GM21423 (cell line): ENCODE measurements around the gene ULK3.

Source experiments
- ATAC-seq: cut with Tn5 transposase; IDR thresholded peaks from one replicate; pipeline ENCODE4 v1.9.1; 2021; ENCODE audit warnings: mild to moderate bottlenecking, moderate library complexity; ENCODE audit not compliant: unreplicated experiment

ULK3 gene

GRCh38 chr15:74824976-74825375 is 18.0 kb downstream of the ULK3 start:
- no peak for ATAC-seq

DNA sequence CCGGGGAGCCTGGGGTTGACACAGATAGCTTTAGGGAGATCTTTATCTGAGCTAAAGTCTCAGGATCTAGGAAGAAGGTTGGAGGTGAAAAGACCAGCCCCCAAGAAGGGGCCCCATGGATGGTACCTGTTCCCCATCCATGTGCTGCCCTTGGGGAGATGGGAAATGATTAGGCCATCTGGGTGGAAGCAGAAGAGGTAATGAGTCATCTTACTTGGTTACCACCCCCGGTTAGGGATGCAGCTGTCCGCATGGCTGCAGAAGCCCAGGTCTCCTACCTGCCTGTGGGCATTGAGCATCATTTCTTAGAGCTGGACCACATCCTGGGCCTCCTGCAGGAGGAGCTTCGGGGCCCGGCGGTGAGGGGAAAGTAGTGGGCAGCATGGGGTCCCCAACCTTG is 19.6 kb downstream of the ULK3 start:
- no peak for ATAC-seq

DNA sequence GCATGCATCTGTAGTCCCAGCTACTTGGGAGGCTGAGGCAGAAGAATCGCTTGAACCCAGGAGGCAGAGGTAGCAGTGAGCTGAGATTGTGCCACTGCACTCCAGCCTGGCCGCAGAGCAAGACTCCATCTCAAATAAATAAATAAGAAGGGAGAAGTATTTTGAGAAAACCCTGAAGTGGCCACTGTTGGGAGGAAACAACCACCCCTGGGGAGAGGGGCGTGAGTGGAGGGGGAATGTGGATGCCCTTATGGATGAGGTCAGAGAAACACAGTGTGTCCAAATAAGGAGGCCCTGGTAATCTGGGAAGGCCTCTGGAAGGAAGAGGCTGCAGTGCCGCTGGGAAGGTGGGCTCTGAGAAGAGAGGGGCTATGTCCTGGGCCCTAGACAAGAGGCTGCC is 20.7 kb downstream of the ULK3 start:
- no peak for ATAC-seq

- ATAC-seq: no peak
These were observed 21.2 kb downstream of the ULK3 start for GRCh38 chr15:74821790-74822158.

GRCh38 chr15:74821091-74821789 is 21.7 kb downstream of the ULK3 start:
- peak; percentile 62 for ATAC-seq

DNA sequence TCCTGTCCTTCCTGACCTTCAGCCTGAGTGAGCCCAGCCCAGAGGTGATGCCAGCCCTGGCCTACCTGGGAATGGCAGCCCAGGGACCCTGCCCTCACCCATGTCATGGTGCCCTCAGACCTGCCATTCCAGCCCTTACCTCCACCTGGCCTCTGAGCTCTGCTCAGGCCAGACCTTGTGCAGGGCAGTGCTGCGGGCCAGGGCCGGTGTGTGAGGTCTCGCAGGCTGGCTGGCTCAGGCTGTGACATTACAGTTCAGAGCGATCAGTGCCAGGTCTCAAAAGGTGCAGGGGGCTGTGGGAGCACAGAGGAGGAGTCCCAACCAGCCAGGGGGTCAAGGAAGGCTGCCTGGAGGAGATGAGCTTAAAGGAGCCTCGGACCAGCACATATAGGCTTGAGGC is 22.9 kb downstream of the ULK3 start:
- no peak for ATAC-seq

DNA sequence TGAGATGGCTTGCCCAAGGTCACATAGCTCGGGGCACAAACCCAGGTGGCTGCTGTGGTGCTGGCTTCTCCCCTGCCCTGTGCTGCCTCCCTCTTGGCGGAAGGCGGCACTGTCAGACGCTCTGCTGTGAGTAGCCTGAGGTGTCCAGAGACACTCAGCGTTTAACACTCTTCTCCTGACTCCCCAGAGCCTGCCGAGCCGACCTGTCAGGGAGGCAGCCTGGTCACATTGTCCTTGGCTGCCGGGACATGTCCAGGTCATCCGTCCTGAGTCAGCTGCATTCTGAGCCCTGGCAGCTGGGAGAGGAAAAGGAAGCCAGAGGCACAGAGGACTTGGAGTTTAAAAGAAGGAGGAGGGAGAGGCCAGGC is 25.6 kb downstream of the ULK3 start:
- no peak for ATAC-seq

DNA sequence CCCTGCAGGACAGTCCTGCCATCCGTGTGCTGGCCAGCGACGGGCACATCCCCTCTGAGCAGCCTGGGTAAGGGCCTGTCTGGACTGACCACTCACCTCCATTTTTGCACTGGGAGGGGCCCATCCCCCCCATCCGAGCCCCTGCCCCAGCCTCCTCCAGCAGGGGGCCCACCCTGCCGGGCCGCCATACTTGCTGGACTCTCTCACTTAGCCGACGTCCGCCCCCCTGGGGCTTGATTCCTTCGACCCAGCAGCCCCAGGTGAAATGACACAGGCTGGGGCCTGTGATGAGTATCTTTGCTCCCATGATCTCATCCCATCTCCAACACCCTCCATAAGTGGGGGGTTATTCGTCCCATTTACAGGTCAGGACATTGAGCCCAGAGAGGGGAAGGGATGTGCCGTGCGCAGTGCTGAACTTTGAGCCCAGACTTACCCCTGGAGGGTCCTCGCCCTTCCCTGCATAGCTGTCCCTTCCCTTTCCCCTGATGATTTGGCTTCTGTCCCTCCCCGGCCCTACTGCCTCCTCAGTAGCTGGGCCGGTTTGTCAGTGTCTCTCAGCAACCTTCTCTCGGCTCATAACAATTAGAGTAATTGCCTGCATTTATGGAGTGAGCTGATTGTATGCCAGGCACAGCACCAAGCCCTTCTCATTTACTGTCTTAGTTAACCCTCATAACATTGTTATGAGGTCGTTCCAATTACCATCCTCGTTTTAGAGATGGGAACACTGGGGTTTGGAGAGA is 26.2 kb downstream of the ULK3 start:
- ATAC-seq: no peak

GRCh38 chr15:74815961-74816360 is 27.0 kb downstream of the ULK3 start:
- no peak for ATAC-seq

- ATAC-seq: no peak
These were observed 27.6 kb downstream of the ULK3 start for GRCh38 chr15:74815121-74815934.

DNA sequence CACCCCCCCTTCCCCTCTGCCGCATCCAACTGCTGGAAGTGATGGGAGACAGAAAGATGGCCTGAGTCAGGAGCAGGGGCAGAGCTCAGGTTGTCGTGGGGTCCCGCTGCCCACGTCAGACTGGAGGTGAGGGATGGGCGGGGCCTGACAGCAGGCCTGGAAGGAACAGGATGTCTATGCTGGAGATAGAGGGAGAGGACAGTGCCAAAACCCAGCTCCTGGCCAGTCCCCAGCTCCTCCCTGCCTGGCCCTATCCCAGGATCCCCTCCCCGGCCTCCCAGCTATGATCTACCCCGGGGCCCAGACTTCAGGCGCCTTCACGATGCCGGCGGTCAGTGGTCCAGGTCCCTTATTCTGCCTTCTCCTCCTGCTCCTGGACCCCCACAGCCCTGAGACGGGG is 30.4 kb downstream of the ULK3 start, which contains the start of gene LMAN1L:
Gene LMAN1L, plus strand, starts transcription at position 303 of the 400 bp plus-strand sequence. Its CDS starts 20 bp downstream, at position 323.
- ATAC-seq: no peak

- no peak for ATAC-seq
These were observed 33.0 kb downstream of the ULK3 start for GRCh38 chr15:74809956-74810355.

GRCh38 chr15:74809242-74809641 is 33.7 kb downstream of the ULK3 start:
- ATAC-seq: no peak

DNA sequence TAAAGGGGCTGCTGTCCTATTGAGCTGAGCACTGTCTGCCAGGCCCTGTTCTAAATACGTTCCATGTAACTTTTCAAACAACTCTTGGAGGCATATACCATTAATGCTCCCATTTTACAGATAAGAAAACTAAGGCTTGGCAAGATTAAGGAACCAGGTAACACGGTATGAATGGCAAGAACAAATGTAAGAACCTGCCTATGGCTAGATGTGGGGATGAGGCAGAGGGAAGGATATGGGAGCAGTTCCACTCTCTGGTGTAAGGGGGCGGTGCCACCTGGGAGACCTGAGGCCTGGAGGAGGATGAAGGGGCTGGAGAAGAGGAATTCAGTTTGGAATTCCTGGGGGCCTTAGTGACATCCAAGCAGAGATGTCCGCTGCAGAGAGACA is 34.1 kb downstream of the ULK3 start:
- no peak for ATAC-seq

GRCh38 chr15:74808078-74808839 is 34.7 kb downstream of the ULK3 start:
- no peak for ATAC-seq

GRCh38 chr15:74807282-74807681 is 35.7 kb downstream of the ULK3 start:
- no peak for ATAC-seq

GRCh38 chr15:74804935-74805334 is 38.0 kb downstream of the ULK3 start:
- no peak for ATAC-seq

- no peak for ATAC-seq
These were observed 40.0 kb downstream of the ULK3 start for GRCh38 chr15:74802862-74803447.

DNA sequence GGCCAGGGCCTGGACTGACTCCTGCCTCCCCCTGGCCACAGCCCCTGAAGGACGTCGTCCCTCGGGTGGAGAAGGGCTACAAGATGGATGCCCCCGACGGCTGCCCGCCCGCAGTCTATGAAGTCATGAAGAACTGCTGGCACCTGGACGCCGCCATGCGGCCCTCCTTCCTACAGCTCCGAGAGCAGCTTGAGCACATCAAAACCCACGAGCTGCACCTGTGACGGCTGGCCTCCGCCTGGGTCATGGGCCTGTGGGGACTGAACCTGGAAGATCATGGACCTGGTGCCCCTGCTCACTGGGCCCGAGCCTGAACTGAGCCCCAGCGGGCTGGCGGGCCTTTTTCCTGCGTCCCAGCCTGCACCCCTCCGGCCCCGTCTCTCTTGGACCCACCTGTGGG is 40.7 kb downstream of the ULK3 start:
- no peak for ATAC-seq

DNA sequence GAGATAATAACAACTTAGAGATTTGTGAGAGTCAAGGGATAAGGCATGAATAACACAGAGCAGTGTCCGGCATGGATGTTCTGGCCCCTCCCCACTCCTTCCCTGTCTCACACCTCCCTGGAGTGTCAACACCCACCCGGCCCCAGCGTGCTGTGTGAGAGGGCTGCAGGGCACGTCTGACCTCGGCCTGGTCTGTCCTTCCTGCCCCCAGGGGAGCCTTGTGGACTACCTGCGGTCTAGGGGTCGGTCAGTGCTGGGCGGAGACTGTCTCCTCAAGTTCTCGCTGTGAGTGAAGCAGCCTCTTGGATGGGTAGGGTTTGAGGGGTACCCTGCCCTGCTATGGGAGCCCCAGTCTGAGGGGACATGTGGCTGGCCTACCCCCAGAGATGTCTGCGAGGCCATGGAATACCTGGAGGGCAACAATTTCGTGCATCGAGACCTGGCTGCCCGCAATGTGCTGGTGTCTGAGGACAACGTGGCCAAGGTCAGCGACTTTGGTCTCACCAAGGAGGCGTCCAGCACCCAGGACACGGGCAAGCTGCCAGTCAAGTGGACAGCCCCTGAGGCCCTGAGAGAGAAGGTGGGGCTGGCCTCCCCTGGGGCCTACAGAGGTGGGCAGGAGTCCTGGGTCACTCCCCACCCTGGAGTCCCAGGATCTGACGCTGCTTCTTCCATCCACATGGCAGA is 41.5 kb downstream of the ULK3 start:
- ATAC-seq: no peak
